Activated CD4-positive, alpha-beta memory T cell treated with anti-CD3 and anti-CD28 coated beads, Interleukin-2, amount 10 ng/mL, durations not matched to agents 7 days and 5 days (primary cell): ENCODE results near the gene RAB41. TPM values are rescaled to one million over a fixed set of nuclear protein-coding genes. Genes with fewer than 3 reads are reported as not detected.
"Not testable (repeated sequence)": the region's sequence is repeated elsewhere in the genome, so short reads cannot be mapped to it uniquely, and the experiment has no call there.

Experiments used
- CTCF ChIA-PET: fragments of 350-600 bp; sonication (Branson Sonifier 250); formaldehyde crosslinking; loops from one replicate; lab custom pipeline; 2021; ENCODE audit warnings: antibody characterized with exemption, inconsistent platforms; lab: Charles Lee
- POLR2A ChIA-PET: fragments of 350-600 bp; sonication (Branson Sonifier 250); formaldehyde crosslinking; loops from one replicate; lab custom pipeline; 2021; ENCODE audit warnings: antibody characterized with exemption; lab: Charles Lee
- DNase-seq: peaks from one replicate; pipeline ENCODE4 v3.0.0-alpha.2; 2020
- H3K27ac Mint-ChIP-seq: one replicate; pipeline ENCODE4 v1.8.0; 2021; ENCODE audit warnings: mild to moderate bottlenecking, mixed read lengths
- H3K27me3 Mint-ChIP-seq: one replicate; pipeline ENCODE4 v1.8.0; 2021; ENCODE audit warnings: mixed read lengths
- H3K36me3 Mint-ChIP-seq: one replicate; pipeline ENCODE4 v1.8.0; 2021; ENCODE audit warnings: low read depth, mixed read lengths
- H3K4me1 Mint-ChIP-seq: one replicate; pipeline ENCODE4 v1.8.0; 2021; ENCODE audit warnings: mixed read lengths
- H3K4me3 Mint-ChIP-seq: one replicate; pipeline ENCODE4 v1.8.0; 2021; ENCODE audit warnings: mild to moderate bottlenecking, mixed read lengths
- H3K9me3 Mint-ChIP-seq: one replicate; pipeline ENCODE4 v1.8.0; 2021; ENCODE audit warnings: mixed read lengths
- total RNA-seq, 2 experiments: library from RNA; stranded (reverse); gene quantifications; one replicate each; pipeline ENCODE4 v1.2.3, GENCODE V29; 2021

RAB41 gene
- total RNA-seq = not detected

DNA sequence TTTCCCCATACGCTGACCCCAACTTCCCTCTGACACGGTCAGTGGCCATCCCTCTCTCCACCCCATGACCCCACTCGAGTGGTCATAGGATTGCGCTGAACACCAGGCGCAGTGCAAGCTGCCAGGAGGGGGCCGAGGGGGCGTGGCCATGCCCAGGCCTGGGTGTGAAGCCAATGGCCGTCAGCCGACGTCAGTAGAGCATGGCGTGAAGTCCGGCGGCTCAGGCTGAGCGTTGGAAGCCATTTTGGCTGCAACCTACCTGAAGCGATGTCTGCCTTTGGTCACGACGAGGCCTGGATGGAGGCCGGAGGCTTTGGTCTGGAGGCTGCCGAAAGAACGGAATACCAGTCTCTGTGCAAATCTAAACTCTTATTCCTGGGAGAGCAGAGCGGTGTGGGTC is at the start of gene RAB41:
Gene RAB41 (plus strand): TSS at position 222 of the 400 bp plus-strand sequence. CDS start 46 bp downstream, at position 268.
- Mint-ChIP-seq H3K4me3 (no peak within 1 kb of the TSS), H3K4me1 (no peaks in the 10 kb centered on the region), H3K36me3 (peaks cover 19% of the 10 kb centered on the region), H3K27me3 (no peaks in the 10 kb centered on the region), H3K9me3 (no peaks in the 10 kb centered on the region), H3K27ac (no peak within 1 kb of the TSS)
- POLR2A ChIA-PET = no interaction called here
- CTCF ChIA-PET = no interaction called here
- no peak for DNase-seq

- no peak for DNase-seq
- POLR2A ChIA-PET = no interaction called here
- CTCF ChIA-PET = no interaction called here
- Mint-ChIP-seq H3K9me3 (no peaks in the 10 kb centered on the region), H3K27me3 (no peaks in the 10 kb centered on the region), H3K36me3 (no peaks in the 10 kb centered on the region), H3K4me3 (no peak within 1 kb of the TSS), H3K4me1 (peaks cover 3% of the 10 kb centered on the region), H3K27ac (no peak within 1 kb of the TSS)
Observed at GRCh38 chrX:70234355-70234754, 47.6 kb upstream of the RAB41 start, which contains the start of gene AWAT1. AWAT1 (plus strand) TSS chrX:70234655; CDS start chrX:70234696, 41 bp downstream.

DNA sequence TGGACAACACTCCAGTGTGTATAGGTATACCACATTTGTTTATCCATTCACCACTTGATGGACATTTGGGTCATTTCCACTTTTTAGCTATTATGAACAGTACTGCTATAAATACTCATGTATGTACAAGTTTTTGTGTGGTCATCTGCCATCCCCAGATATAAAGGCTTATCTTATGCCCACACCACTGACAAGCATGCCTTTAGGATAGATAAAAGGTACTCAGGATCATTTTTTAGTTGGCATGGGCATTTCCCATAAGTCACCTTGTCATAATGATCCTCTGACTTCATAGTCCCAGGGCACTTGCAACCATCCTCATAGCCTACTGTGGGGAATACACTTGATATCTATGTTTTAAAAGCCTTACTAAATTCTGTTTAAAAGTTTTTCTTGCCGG is 41.2 kb upstream of the RAB41 start:
- H3K9me3 Mint-ChIP-seq = no peaks in the 10 kb centered on the region
- POLR2A ChIA-PET = no interaction called here
- no peaks in the 10 kb centered on the region for H3K36me3 Mint-ChIP-seq
- no peak for DNase-seq
- H3K27ac Mint-ChIP-seq = no peak overlapping the region
- peaks cover 10% of the 10 kb centered on the region for H3K4me1 Mint-ChIP-seq
- H3K27me3 Mint-ChIP-seq = no peaks in the 10 kb centered on the region
- no peak overlapping the region for H3K4me3 Mint-ChIP-seq
- CTCF ChIA-PET = no interaction called here

- no peak for DNase-seq
- ChIA-PET POLR2A (no interaction called here), CTCF (no interaction called here)
- no peaks in the 10 kb centered on the region for H3K9me3 Mint-ChIP-seq
- no peak overlapping the region for H3K4me3 Mint-ChIP-seq
- peaks cover 10% of the 10 kb centered on the region for H3K4me1 Mint-ChIP-seq
- no peaks in the 10 kb centered on the region for H3K27me3 Mint-ChIP-seq
- H3K36me3 Mint-ChIP-seq = no peaks in the 10 kb centered on the region
- H3K27ac Mint-ChIP-seq = no peak overlapping the region
Observed at GRCh38 chrX:70241501-70241900, 40.5 kb upstream of the RAB41 start.

DNA sequence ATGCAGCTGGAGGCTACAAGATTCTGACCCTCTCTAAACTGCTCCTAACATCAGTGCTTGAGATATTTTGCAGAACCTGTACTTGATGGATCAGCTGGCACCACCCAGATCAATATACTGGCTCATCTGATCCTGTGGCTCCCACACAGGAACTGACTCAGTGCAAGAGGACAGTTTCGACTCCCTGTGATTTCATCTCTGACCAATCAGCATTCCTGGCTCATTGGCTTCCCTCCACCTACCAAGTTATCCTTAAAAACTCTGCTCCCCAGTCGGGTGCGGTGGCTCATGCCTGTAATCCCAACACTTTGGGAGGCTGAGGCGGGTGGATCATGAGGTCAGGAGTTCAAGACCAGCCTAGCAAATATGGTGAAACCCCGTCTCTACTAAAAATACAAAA is 38.4 kb upstream of the RAB41 start:
- H3K4me1 Mint-ChIP-seq, POLR2A ChIA-PET, CTCF ChIA-PET, H3K27me3 Mint-ChIP-seq, DNase-seq, H3K27ac Mint-ChIP-seq, H3K9me3 Mint-ChIP-seq, H3K4me3 Mint-ChIP-seq, H3K36me3 Mint-ChIP-seq: not testable (repeated sequence)

GRCh38 chrX:70244881-70245280 is 37.1 kb upstream of the RAB41 start:
- no peak for DNase-seq
- H3K4me1 Mint-ChIP-seq = peaks cover 10% of the 10 kb centered on the region
- no peaks in the 10 kb centered on the region for H3K9me3 Mint-ChIP-seq
- no peak overlapping the region for H3K4me3 Mint-ChIP-seq
- ChIA-PET CTCF (no interaction called here), POLR2A (no interaction called here)
- no peaks in the 10 kb centered on the region for H3K36me3 Mint-ChIP-seq
- no peaks in the 10 kb centered on the region for H3K27me3 Mint-ChIP-seq
- no peak overlapping the region for H3K27ac Mint-ChIP-seq

DNA sequence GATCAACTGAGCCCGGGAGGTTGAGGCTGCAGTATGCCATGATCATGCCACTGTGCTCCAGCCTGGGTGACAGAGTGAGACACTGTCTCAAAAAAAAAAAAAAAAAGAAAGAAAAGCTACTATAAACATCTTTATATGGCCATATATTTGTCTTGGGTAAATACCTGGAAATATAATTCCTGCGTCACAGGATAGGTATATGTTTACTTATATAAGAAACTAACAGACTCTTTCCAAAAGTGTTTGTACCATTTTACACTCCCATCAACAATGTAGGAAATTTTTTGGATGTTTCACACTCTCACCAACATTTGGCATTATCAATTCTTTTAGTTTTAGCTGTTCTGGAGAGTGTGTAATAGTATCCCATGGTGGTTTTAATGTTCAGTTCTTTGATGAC is 34.7 kb upstream of the RAB41 start:
- DNase-seq = no peak
- Mint-ChIP-seq H3K4me1 (peaks cover 10% of the 10 kb centered on the region), H3K9me3 (no peaks in the 10 kb centered on the region), H3K36me3 (no peaks in the 10 kb centered on the region), H3K4me3 (no peak overlapping the region), H3K27ac (no peak overlapping the region), H3K27me3 (no peaks in the 10 kb centered on the region)
- ChIA-PET POLR2A (no interaction called here), CTCF (no interaction called here)

DNA sequence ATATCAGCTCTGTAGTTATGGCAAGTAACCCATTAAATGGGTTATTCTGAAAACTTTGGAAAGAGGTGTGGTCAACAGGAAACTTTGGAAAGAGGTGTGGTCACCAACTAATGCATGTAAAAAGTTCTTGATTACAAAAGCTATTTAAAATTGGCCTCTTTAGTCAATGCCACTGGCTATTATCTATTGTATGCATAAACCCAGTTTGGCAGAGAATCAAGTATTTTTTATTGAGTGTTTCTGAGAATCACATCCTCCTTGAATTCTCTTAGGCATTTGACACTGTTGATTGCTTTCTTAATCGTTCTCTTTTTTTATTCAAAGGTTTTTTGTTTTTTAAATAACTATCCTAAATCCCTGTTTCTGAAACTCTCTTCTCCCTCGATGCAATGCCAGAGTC is 29.5 kb upstream of the RAB41 start:
- H3K36me3 Mint-ChIP-seq = no peaks in the 10 kb centered on the region
- CTCF ChIA-PET = no interaction called here
- H3K4me3 Mint-ChIP-seq = no peak overlapping the region
- H3K9me3 Mint-ChIP-seq = no peaks in the 10 kb centered on the region
- peaks cover 15% of the 10 kb centered on the region for H3K4me1 Mint-ChIP-seq
- H3K27me3 Mint-ChIP-seq = no peaks in the 10 kb centered on the region
- no peak for DNase-seq
- no peak overlapping the region for H3K27ac Mint-ChIP-seq
- POLR2A ChIA-PET = no interaction called here

- POLR2A ChIA-PET = no interaction called here
- Mint-ChIP-seq H3K36me3 (no peaks in the 10 kb centered on the region), H3K4me1 (peaks cover 17% of the 10 kb centered on the region), H3K4me3 (no peak overlapping the region), H3K9me3 (no peaks in the 10 kb centered on the region), H3K27me3 (no peaks in the 10 kb centered on the region), H3K27ac (no peak overlapping the region)
- no peak for DNase-seq
- CTCF ChIA-PET = no interaction called here
Observed at GRCh38 chrX:70253377-70254062, 28.5 kb upstream of the RAB41 start.

GRCh38 chrX:70254063-70254400 is 27.9 kb upstream of the RAB41 start:
- Mint-ChIP-seq H3K9me3 (no peaks in the 10 kb centered on the region), H3K4me1 (peaks cover 17% of the 10 kb centered on the region), H3K4me3 (no peak overlapping the region), H3K36me3 (no peaks in the 10 kb centered on the region), H3K27me3 (no peaks in the 10 kb centered on the region), H3K27ac (no peak overlapping the region)
- ChIA-PET CTCF (no interaction called here), POLR2A (no interaction called here)
- DNase-seq = no peak

GRCh38 chrX:70254909-70255308 is 27.1 kb upstream of the RAB41 start:
- Mint-ChIP-seq H3K9me3 (no peaks in the 10 kb centered on the region), H3K27me3 (no peaks in the 10 kb centered on the region), H3K4me1 (peaks cover 17% of the 10 kb centered on the region), H3K4me3 (no peak overlapping the region), H3K27ac (no peak overlapping the region), H3K36me3 (no peaks in the 10 kb centered on the region)
- POLR2A ChIA-PET = no interaction called here
- CTCF ChIA-PET = no interaction called here
- DNase-seq = no peak

DNA sequence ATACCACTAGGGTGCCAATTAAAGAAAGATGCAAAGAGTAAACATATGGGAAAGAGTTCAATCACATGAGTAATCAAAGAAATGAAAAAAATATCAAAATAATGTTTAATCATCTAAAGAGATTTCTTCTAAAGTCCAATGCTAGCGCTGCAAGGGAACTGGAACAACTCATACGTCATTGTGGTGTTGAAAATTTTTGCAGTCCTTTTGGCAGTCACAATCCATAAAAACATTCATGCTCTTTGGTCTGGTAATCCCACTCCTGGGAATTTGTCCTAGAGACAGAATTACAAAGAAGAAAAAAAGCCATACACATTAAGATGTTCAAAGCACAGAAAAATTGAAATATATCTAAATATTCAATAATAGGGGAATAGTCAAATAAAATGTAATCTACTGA is 26.5 kb upstream of the RAB41 start:
- H3K9me3 Mint-ChIP-seq = no peaks in the 10 kb centered on the region
- H3K27me3 Mint-ChIP-seq = no peaks in the 10 kb centered on the region
- H3K36me3 Mint-ChIP-seq = no peaks in the 10 kb centered on the region
- no peak overlapping the region for H3K27ac Mint-ChIP-seq
- peaks cover 17% of the 10 kb centered on the region for H3K4me1 Mint-ChIP-seq
- CTCF ChIA-PET = no interaction called here
- H3K4me3 Mint-ChIP-seq = no peak overlapping the region
- POLR2A ChIA-PET = no interaction called here
- DNase-seq = no peak

GRCh38 chrX:70257423-70258288 is 24.3 kb upstream of the RAB41 start:
- Mint-ChIP-seq H3K4me1 (peaks cover 17% of the 10 kb centered on the region), H3K4me3 (no peak overlapping the region)
- CTCF ChIA-PET = no interaction called here

DNA sequence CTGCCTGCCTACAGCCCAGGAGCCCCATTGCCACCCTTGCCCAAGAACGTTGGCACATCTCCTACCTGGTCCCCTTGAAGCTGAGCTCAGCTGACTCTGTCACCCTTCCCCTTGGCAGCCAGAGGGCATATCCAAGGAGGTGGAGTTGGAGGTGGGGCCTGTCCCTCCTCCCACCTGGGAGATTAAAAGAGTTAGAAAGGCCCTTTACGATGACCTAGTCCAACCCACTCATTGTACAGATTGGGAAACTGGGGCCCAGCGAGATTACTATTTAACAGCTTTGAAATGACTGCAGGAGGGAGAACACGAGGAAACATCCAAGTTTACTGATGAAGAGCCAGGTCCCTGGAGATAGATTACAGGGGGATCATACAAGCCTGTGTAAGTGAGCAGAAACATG is 21.9 kb upstream of the RAB41 start, which contains the start of gene P2RY4:
Gene P2RY4 (minus strand): TSS at position 101 of the 400 bp plus-strand sequence. CDS start 580 bp downstream, outside the sequence.
- CTCF ChIA-PET = no interaction called here

More at GRCh38 chrX:70257423-70258288, 24.3 kb upstream of the RAB41 start:
- no peaks in the 10 kb centered on the region for H3K27me3 Mint-ChIP-seq
- H3K27ac Mint-ChIP-seq = no peak overlapping the region
- no peaks in the 10 kb centered on the region for H3K9me3 Mint-ChIP-seq
- no peak for DNase-seq
- H3K36me3 Mint-ChIP-seq = no peaks in the 10 kb centered on the region
- POLR2A ChIA-PET = no interaction called here

More for the DNA sequence above, 21.9 kb upstream of the RAB41 start, which contains the start of gene P2RY4:
- Mint-ChIP-seq H3K4me3 (no peak within 1 kb of the TSS), H3K27ac (no peak within 1 kb of the TSS), H3K4me1 (peaks cover 2% of the 10 kb centered on the region), H3K9me3 (no peaks in the 10 kb centered on the region), H3K36me3 (no peaks in the 10 kb centered on the region), H3K27me3 (no peaks in the 10 kb centered on the region)
- DNase-seq = no peak
- POLR2A ChIA-PET = no interaction called here
